Astrocyte (in vitro differentiated cells and primary cell): ENCODE results near the gene CDC42BPG. TPM values are rescaled to one million over a fixed set of nuclear protein-coding genes. Genes with fewer than 3 reads are reported as not detected.

Experiments
- DNase-seq: peaks from one replicate; pipeline ENCODE4 v3.0.0-alpha.2; 2010; ENCODE audit warnings: low read depth
- FAIRE-seq: peaks from 2 replicates; lab custom pipeline; 2011; peaks lifted over from hg19 to GRCh38; lab: Jason Lieb, UNC
- H2AFZ ChIP-seq: 2 replicates; pipeline ENCODE4 v1.6.0; 2012; ENCODE audit warnings: low read depth, low read length, inconsistent platforms
- H3K27ac ChIP-seq: 2 replicates; pipeline ENCODE4 v1.5.1; 2011; ENCODE audit warnings: low read depth, low read length, inconsistent platforms
- H3K27me3 ChIP-seq: 2 replicates; pipeline ENCODE4 v1.6.0; 2011; ENCODE audit warnings: low read length, inconsistent platforms; ENCODE audit not compliant: insufficient read depth
- H3K36me3 ChIP-seq: 2 replicates; pipeline ENCODE4 v1.5.1; 2011; ENCODE audit warnings: low read length, inconsistent platforms; ENCODE audit not compliant: insufficient read depth
- H3K4me1 ChIP-seq: 2 replicates; pipeline ENCODE4 v1.5.1; 2011; ENCODE audit warnings: low read length, inconsistent platforms; ENCODE audit not compliant: insufficient read depth
- H3K4me2 ChIP-seq: 2 replicates; pipeline ENCODE4 v1.6.0; 2012; ENCODE audit warnings: low read length, inconsistent platforms
- H3K4me3 ChIP-seq: 2 replicates; pipeline ENCODE4 v1.5.1; 2011; ENCODE audit warnings: low read depth, mild to moderate bottlenecking, low read length, inconsistent platforms; ENCODE audit not compliant: insufficient read depth
- H3K79me2 ChIP-seq: 2 replicates; pipeline ENCODE4 v1.6.0; 2012; ENCODE audit warnings: mild to moderate bottlenecking, low read length, inconsistent platforms; ENCODE audit not compliant: insufficient read depth
- H3K9ac ChIP-seq: 2 replicates; pipeline ENCODE4 v1.6.0; 2012; ENCODE audit warnings: mild to moderate bottlenecking, low read length, inconsistent platforms
- H3K9me3 ChIP-seq: 2 replicates; pipeline ENCODE4 v1.5.1; 2012; ENCODE audit warnings: low read depth, mild to moderate bottlenecking, low read length, inconsistent platforms; ENCODE audit not compliant: insufficient read depth
- H4K20me1 ChIP-seq: 2 replicates; pipeline ENCODE4 v1.6.0; 2012; ENCODE audit warnings: low read length, inconsistent platforms; ENCODE audit not compliant: insufficient read depth
- H3K27ac Mint-ChIP-seq: one replicate; pipeline ENCODE4 v1.8.0; 2021; ENCODE audit warnings: mild to moderate bottlenecking, mixed read lengths; ENCODE audit not compliant: unreplicated experiment
- H3K27me3 Mint-ChIP-seq: one replicate; pipeline ENCODE4 v1.8.0; 2021; ENCODE audit warnings: low read depth, mixed read lengths; ENCODE audit not compliant: unreplicated experiment
- H3K36me3 Mint-ChIP-seq: one replicate; pipeline ENCODE4 v1.8.0; 2021; ENCODE audit warnings: low read depth, mixed read lengths; ENCODE audit not compliant: unreplicated experiment
- H3K4me1 Mint-ChIP-seq: one replicate; pipeline ENCODE4 v1.8.0; 2021; ENCODE audit warnings: low read depth, mixed read lengths; ENCODE audit not compliant: unreplicated experiment
- H3K4me3 Mint-ChIP-seq: one replicate; pipeline ENCODE4 v1.8.0; 2021; ENCODE audit warnings: mild to moderate bottlenecking, moderate library complexity, mixed read lengths; ENCODE audit not compliant: unreplicated experiment
- H3K9me3 Mint-ChIP-seq: one replicate; pipeline ENCODE4 v1.8.0; 2021; ENCODE audit warnings: mild to moderate bottlenecking, mixed read lengths; ENCODE audit not compliant: unreplicated experiment
- EZH2 ChIP-seq: IDR thresholded peaks from 2 replicates; pipeline ENCODE4 v1.6.1; 2012; ENCODE audit warnings: mild to moderate bottlenecking, low read length, inconsistent platforms; ENCODE audit not compliant: insufficient read depth
- total RNA-seq: library from RNA; stranded (reverse); gene quantifications from 2 replicates; pipeline ENCODE4 v1.2.1, GENCODE V29; 2021
- TF ChIP-seq, protein P1 (sequence below): IDR thresholded peaks from 2 replicates; pipeline ENCODE4 v1.5.1; 2011; ENCODE audit warnings: low read depth, mild to moderate bottlenecking, inconsistent platforms, low read length, moderate library complexity; ENCODE audit not compliant: insufficient read depth

CDC42BPG gene
- total RNA-seq, 1 donor from 2014 or later: 4.6 TPM

DNA sequence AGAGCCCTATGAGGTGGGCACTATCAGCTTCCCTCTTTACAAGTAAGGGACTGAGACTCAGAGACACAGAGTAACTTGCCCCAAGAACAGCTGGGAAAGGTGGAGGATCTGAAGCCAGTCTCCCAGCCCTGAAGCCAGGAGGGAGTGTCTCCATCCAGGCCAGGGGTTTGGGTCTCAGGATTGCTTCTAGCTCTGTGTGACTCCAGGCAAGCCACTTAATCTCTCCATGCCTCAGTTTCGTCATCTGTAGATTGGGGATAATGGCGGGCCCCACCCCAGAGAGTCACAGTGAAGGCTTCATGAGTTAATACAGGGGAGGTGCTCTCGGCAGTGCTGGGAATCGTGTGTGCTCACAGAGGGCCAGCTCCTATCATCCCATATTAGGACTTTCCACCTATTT is 52.0 kb downstream of the CDC42BPG start:
- Mint-ChIP-seq H3K4me1 (no peaks in the 10 kb centered on the region), H3K4me3 (no peak overlapping the region), H3K36me3 (peaks cover 8% of the 10 kb centered on the region), H3K9me3 (no peaks in the 10 kb centered on the region), H3K27me3 (no peaks in the 10 kb centered on the region), H3K27ac (no peak overlapping the region)
- no peak overlapping the region for H3K4me2 ChIP-seq
- no peak overlapping the region for H2AFZ ChIP-seq
- H3K4me3 ChIP-seq: no peak overlapping the region
- no peaks in the 10 kb centered on the region for H3K79me2 ChIP-seq
- H4K20me1 ChIP-seq: no peaks in the 10 kb centered on the region
- no peak overlapping the region for H3K9ac ChIP-seq
- no peaks in the 10 kb centered on the region for H3K36me3 ChIP-seq
- no peaks in the 10 kb centered on the region for H3K27me3 ChIP-seq
- no peaks in the 10 kb centered on the region for H3K9me3 ChIP-seq
- no peaks in the 10 kb centered on the region for H3K4me1 ChIP-seq
- FAIRE-seq (no peak), DNase-seq (no peak)
- H3K27ac ChIP-seq: no peak overlapping the region
- TF ChIP-seq EZH2: no peak
- TF ChIP-seq, protein P1, sequence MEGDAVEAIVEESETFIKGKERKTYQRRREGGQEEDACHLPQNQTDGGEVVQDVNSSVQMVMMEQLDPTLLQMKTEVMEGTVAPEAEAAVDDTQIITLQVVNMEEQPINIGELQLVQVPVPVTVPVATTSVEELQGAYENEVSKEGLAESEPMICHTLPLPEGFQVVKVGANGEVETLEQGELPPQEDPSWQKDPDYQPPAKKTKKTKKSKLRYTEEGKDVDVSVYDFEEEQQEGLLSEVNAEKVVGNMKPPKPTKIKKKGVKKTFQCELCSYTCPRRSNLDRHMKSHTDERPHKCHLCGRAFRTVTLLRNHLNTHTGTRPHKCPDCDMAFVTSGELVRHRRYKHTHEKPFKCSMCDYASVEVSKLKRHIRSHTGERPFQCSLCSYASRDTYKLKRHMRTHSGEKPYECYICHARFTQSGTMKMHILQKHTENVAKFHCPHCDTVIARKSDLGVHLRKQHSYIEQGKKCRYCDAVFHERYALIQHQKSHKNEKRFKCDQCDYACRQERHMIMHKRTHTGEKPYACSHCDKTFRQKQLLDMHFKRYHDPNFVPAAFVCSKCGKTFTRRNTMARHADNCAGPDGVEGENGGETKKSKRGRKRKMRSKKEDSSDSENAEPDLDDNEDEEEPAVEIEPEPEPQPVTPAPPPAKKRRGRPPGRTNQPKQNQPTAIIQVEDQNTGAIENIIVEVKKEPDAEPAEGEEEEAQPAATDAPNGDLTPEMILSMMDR: no peak

DNA sequence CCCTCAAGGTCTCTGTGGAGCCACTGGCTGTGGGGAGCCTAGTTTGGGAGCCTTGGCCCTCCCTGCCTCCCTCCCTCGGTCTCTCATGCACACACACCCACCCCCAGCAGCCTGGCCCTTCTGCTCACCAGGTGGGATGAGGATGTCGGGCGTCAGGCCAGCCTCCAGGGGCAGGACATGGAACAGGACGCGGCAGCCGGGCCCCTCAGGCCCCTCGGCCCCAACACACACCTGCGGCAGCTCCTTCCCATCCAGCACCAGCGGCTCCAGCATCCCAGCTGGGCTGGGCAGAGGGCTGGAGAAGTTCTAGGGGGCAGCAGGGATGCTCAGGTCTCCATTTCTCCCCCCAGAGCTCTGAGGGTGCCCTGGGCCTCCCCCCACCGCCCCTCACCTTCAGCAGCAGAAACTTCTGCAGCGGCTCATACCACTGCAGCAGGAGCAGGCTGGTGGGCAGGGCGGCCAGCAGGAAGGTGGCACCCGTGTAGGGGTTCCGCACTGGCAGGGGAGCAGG is 52.6 kb downstream of the CDC42BPG start:
- DNase-seq (no peak), FAIRE-seq (no peak)
- H3K4me1 ChIP-seq: no peaks in the 10 kb centered on the region
- no peaks in the 10 kb centered on the region for H3K27me3 Mint-ChIP-seq
- H3K4me2 ChIP-seq: no peak overlapping the region
- no peak overlapping the region for H2AFZ ChIP-seq
- H3K9me3 ChIP-seq: no peaks in the 10 kb centered on the region
- H3K36me3 Mint-ChIP-seq: peaks cover 8% of the 10 kb centered on the region
- H3K4me3 Mint-ChIP-seq: no peak overlapping the region
- TF ChIP-seq, protein P1: no peak
- no peak for TF ChIP-seq EZH2
- no peaks in the 10 kb centered on the region for H3K36me3 ChIP-seq
- H3K27ac ChIP-seq: no peak overlapping the region
- H3K27me3 ChIP-seq: no peaks in the 10 kb centered on the region
- H3K4me1 Mint-ChIP-seq: no peaks in the 10 kb centered on the region
- no peak overlapping the region for H3K4me3 ChIP-seq
- H4K20me1 ChIP-seq: no peaks in the 10 kb centered on the region
- no peak overlapping the region for H3K9ac ChIP-seq
- H3K27ac Mint-ChIP-seq: no peak overlapping the region
- H3K79me2 ChIP-seq: no peaks in the 10 kb centered on the region
- no peaks in the 10 kb centered on the region for H3K9me3 Mint-ChIP-seq

DNA sequence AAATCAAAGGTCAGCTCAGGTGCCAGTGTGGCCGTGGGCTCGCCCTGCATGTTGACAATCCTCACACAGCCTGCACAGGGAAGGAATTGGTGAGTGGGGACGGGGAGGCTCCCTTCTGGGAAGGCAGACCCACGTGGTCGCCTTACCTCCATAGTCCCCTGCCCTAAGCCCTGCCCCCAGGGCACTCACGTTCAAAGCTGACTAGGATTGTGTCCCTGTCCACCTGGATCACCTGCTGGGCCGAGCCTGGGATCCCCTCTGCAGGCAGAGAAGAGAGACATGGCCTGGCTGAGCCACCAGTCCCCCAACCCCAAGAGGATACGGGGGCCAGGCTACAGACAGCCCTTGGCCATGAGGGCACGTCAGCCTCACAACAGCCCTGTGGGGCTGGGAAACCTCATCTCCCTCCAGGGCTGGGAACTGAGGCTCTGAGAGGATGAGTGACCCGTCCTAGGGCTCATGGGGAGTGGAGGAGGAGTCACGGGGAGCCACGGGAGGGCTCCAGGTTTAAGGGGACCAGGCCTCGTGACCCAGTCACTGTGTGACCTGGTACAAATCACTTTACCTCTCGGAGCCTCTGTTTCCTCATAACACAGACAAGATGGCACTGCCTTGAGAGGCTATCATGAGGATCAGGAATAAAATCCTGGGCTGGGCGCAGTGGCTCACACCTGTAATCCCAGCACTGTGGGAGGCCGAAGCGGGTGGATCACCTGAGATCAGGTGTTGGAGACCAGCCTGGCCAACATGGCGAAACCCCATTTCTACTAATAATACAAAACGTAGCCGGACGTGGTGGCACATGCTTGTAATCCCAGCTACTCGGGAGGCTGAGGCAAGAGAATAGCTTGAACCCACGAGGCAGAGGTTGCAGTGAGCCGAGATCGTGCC is 54.0 kb downstream of the CDC42BPG start:
- no peak overlapping the region for H3K4me3 ChIP-seq
- Mint-ChIP-seq H3K9me3 (no peaks in the 10 kb centered on the region), H3K4me3 (no peak overlapping the region), H3K36me3 (peaks cover 8% of the 10 kb centered on the region), H3K4me1 (no peaks in the 10 kb centered on the region), H3K27me3 (no peaks in the 10 kb centered on the region), H3K27ac (no peak overlapping the region)
- no peak for DNase-seq
- H3K27ac ChIP-seq: no peak overlapping the region
- H3K9ac ChIP-seq: no peak overlapping the region
- no peak for FAIRE-seq
- no peaks in the 10 kb centered on the region for H3K27me3 ChIP-seq
- H3K36me3 ChIP-seq: no peaks in the 10 kb centered on the region
- no peak overlapping the region for H3K4me2 ChIP-seq
- TF ChIP-seq, protein P1: no peak
- no peak for TF ChIP-seq EZH2
- no peaks in the 10 kb centered on the region for H3K9me3 ChIP-seq
- H3K4me1 ChIP-seq: no peaks in the 10 kb centered on the region
- H4K20me1 ChIP-seq: no peaks in the 10 kb centered on the region
- H2AFZ ChIP-seq: no peak overlapping the region
- H3K79me2 ChIP-seq: no peaks in the 10 kb centered on the region
